Measurements from ENCODE around the gene SYT13.

- TF ChIP-seq, protein P1, sequence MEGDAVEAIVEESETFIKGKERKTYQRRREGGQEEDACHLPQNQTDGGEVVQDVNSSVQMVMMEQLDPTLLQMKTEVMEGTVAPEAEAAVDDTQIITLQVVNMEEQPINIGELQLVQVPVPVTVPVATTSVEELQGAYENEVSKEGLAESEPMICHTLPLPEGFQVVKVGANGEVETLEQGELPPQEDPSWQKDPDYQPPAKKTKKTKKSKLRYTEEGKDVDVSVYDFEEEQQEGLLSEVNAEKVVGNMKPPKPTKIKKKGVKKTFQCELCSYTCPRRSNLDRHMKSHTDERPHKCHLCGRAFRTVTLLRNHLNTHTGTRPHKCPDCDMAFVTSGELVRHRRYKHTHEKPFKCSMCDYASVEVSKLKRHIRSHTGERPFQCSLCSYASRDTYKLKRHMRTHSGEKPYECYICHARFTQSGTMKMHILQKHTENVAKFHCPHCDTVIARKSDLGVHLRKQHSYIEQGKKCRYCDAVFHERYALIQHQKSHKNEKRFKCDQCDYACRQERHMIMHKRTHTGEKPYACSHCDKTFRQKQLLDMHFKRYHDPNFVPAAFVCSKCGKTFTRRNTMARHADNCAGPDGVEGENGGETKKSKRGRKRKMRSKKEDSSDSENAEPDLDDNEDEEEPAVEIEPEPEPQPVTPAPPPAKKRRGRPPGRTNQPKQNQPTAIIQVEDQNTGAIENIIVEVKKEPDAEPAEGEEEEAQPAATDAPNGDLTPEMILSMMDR (IDR thresholded peaks at IDR 0.05) = no peak
- no peak for TF ChIP-seq POLR2A (IDR thresholded peaks at IDR 0.05)
These were observed 37.6 kb upstream of the SYT13 start for GRCh38 chr11:45323601-45324249.
